ENCODE results near the gene HLA-G.
"Not testable (repeated sequence)": the region's sequence is repeated elsewhere in the genome, so short reads cannot be mapped to it uniquely, and the experiment has no call there.

HLA-G gene

GRCh38 chr6:29827579-29828470, at the start of gene HLA-G:
Gene HLA-G (plus strand): TSS chr6:29827825. CDS start chr6:29827845, 20 bp downstream.
- Histone ChIP-seq H3K36me3 (ENCODE audit: insufficient read depth, low read length) (no peaks in the 10 kb centered on the region), H3K9me3 (ENCODE audit: control insufficient read depth, insufficient read depth, low read length) (no peaks in the 10 kb centered on the region), H3K9ac (ENCODE audit: low read depth, low read length) (peak within 1 kb of the TSS; percentile 32; the same call in 1 of the 2 replicates), H3K4me1 (ENCODE audit: insufficient read depth, low read length) (no peaks in the 10 kb centered on the region)

GRCh38 chr6:29780019-29780698, 47.5 kb upstream of the HLA-G start:
- peaks cover 12% of the 10 kb centered on the region for H3K4me1 ChIP-seq (ENCODE audit: insufficient read depth, low read length)
- not testable (repeated sequence) for H3K9ac ChIP-seq (ENCODE audit: low read depth, low read length); H3K9me3 ChIP-seq (ENCODE audit: control insufficient read depth, insufficient read depth, low read length); H3K36me3 ChIP-seq (ENCODE audit: insufficient read depth, low read length)

- H3K4me1 ChIP-seq (ENCODE audit: insufficient read depth, low read length): no peaks in the 10 kb centered on the region
- H3K9ac ChIP-seq (ENCODE audit: low read depth, low read length): no peak overlapping the region
- H3K36me3 ChIP-seq (ENCODE audit: insufficient read depth, low read length): no peaks in the 10 kb centered on the region
- H3K9me3 ChIP-seq (ENCODE audit: control insufficient read depth, insufficient read depth, low read length): no peaks in the 10 kb centered on the region
Measured at GRCh38 chr6:29789176-29789575, 38.4 kb upstream of the HLA-G start.

- Histone ChIP-seq H3K9me3 (ENCODE audit: control insufficient read depth, insufficient read depth, low read length) (no peaks in the 10 kb centered on the region), H3K36me3 (ENCODE audit: insufficient read depth, low read length) (no peaks in the 10 kb centered on the region), H3K4me1 (ENCODE audit: insufficient read depth, low read length) (no peaks in the 10 kb centered on the region), H3K9ac (ENCODE audit: low read depth, low read length) (no peak overlapping the region)
Measured at GRCh38 chr6:29790626-29791025, 37.0 kb upstream of the HLA-G start.

- H3K9ac ChIP-seq (ENCODE audit: low read depth, low read length): no peak overlapping the region
- no peaks in the 10 kb centered on the region for H3K9me3 ChIP-seq (ENCODE audit: control insufficient read depth, insufficient read depth, low read length)
- no peaks in the 10 kb centered on the region for H3K4me1 ChIP-seq (ENCODE audit: insufficient read depth, low read length)
- no peaks in the 10 kb centered on the region for H3K36me3 ChIP-seq (ENCODE audit: insufficient read depth, low read length)
Measured at GRCh38 chr6:29791162-29791561, 36.5 kb upstream of the HLA-G start.

- no peaks in the 10 kb centered on the region for H3K9me3 ChIP-seq (ENCODE audit: control insufficient read depth, insufficient read depth, low read length)
- H3K9ac ChIP-seq (ENCODE audit: low read depth, low read length): peak overlapping the region; percentile 74
- no peaks in the 10 kb centered on the region for H3K36me3 ChIP-seq (ENCODE audit: insufficient read depth, low read length)
- H3K4me1 ChIP-seq (ENCODE audit: insufficient read depth, low read length): no peaks in the 10 kb centered on the region
Measured at GRCh38 chr6:29791786-29792122, 35.9 kb upstream of the HLA-G start.

- H3K4me1 ChIP-seq (ENCODE audit: insufficient read depth, low read length): no peaks in the 10 kb centered on the region
- peak overlapping the region; percentile 74 for H3K9ac ChIP-seq (ENCODE audit: low read depth, low read length)
- H3K9me3 ChIP-seq (ENCODE audit: control insufficient read depth, insufficient read depth, low read length): no peaks in the 10 kb centered on the region
- no peaks in the 10 kb centered on the region for H3K36me3 ChIP-seq (ENCODE audit: insufficient read depth, low read length)
Measured at GRCh38 chr6:29792123-29793035, 35.2 kb upstream of the HLA-G start.

- H3K9me3 ChIP-seq (ENCODE audit: control insufficient read depth, insufficient read depth, low read length): no peaks in the 10 kb centered on the region
- peak overlapping the region; percentile 74; the same call in 1 of the 2 replicates for H3K9ac ChIP-seq (ENCODE audit: low read depth, low read length)
- no peaks in the 10 kb centered on the region for H3K36me3 ChIP-seq (ENCODE audit: insufficient read depth, low read length)
- H3K4me1 ChIP-seq (ENCODE audit: insufficient read depth, low read length): no peaks in the 10 kb centered on the region
Measured at GRCh38 chr6:29793036-29793356, 34.6 kb upstream of the HLA-G start.

- Histone ChIP-seq H3K9me3 (ENCODE audit: control insufficient read depth, insufficient read depth, low read length) (no peaks in the 10 kb centered on the region), H3K36me3 (ENCODE audit: insufficient read depth, low read length) (no peaks in the 10 kb centered on the region), H3K9ac (ENCODE audit: low read depth, low read length) (no peak overlapping the region), H3K4me1 (ENCODE audit: insufficient read depth, low read length) (no peaks in the 10 kb centered on the region)
Measured at GRCh38 chr6:29793796-29794195, 33.8 kb upstream of the HLA-G start.

GRCh38 chr6:29796026-29796425, 31.6 kb upstream of the HLA-G start:
- no peak overlapping the region for H3K9ac ChIP-seq (ENCODE audit: low read depth, low read length)
- no peaks in the 10 kb centered on the region for H3K36me3 ChIP-seq (ENCODE audit: insufficient read depth, low read length)
- no peaks in the 10 kb centered on the region for H3K9me3 ChIP-seq (ENCODE audit: control insufficient read depth, insufficient read depth, low read length)
- no peaks in the 10 kb centered on the region for H3K4me1 ChIP-seq (ENCODE audit: insufficient read depth, low read length)

- Histone ChIP-seq H3K4me1 (ENCODE audit: insufficient read depth, low read length) (no peaks in the 10 kb centered on the region), H3K9ac (ENCODE audit: low read depth, low read length) (no peak overlapping the region), H3K36me3 (ENCODE audit: insufficient read depth, low read length) (no peaks in the 10 kb centered on the region; the same call in 1 of the 2 replicates), H3K9me3 (ENCODE audit: control insufficient read depth, insufficient read depth, low read length) (no peaks in the 10 kb centered on the region)
Measured at GRCh38 chr6:29797135-29797534, 30.5 kb upstream of the HLA-G start.

- Histone ChIP-seq H3K9ac (ENCODE audit: low read depth, low read length) (no peak overlapping the region), H3K9me3 (ENCODE audit: control insufficient read depth, insufficient read depth, low read length) (no peaks in the 10 kb centered on the region), H3K4me1 (ENCODE audit: insufficient read depth, low read length) (no peaks in the 10 kb centered on the region), H3K36me3 (ENCODE audit: insufficient read depth, low read length) (no peaks in the 10 kb centered on the region; the same call in 1 of the 2 replicates)
Measured at GRCh38 chr6:29797966-29798365, 29.7 kb upstream of the HLA-G start.

GRCh38 chr6:29800254-29800653, 27.4 kb upstream of the HLA-G start:
- Histone ChIP-seq H3K36me3 (ENCODE audit: insufficient read depth, low read length) (no peaks in the 10 kb centered on the region; the same call in 1 of the 2 replicates), H3K9ac (ENCODE audit: low read depth, low read length) (no peak overlapping the region), H3K9me3 (ENCODE audit: control insufficient read depth, insufficient read depth, low read length) (no peaks in the 10 kb centered on the region), H3K4me1 (ENCODE audit: insufficient read depth, low read length) (no peaks in the 10 kb centered on the region)

- Histone ChIP-seq H3K9me3 (ENCODE audit: control insufficient read depth, insufficient read depth, low read length) (no peaks in the 10 kb centered on the region), H3K4me1 (ENCODE audit: insufficient read depth, low read length) (no peaks in the 10 kb centered on the region), H3K9ac (ENCODE audit: low read depth, low read length) (no peak overlapping the region), H3K36me3 (ENCODE audit: insufficient read depth, low read length) (no peaks in the 10 kb centered on the region; the same call in 1 of the 2 replicates)
Measured at GRCh38 chr6:29806387-29806786, 21.2 kb upstream of the HLA-G start.

Data from ES-I3 (cell line).